ENCODE data around the gene NBL1.
"Not testable (repeated sequence)": the region's sequence is repeated elsewhere in the genome, so short reads cannot be mapped to it uniquely, and the experiment has no call there.

NBL1 gene

DNA sequence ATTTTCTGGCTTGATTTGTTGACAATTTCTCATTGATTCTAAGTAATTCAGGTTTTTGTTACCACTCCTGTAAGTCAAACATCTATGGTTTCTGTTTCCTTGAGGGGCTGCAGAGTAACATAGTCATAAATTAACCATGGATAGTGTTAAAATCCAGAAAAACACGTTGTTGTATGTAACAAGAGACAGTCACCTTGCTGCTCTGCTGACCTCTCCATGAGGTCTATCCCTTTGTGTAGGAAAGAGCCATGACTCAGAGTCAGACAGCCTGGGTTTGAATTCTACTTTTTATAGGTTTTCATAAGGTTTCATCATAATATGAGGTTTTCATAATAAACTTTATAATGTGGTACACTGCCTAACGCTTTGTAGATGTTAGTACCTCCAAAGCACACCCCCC lies 27.6 kb upstream of the NBL1 start:
- Mint-ChIP-seq H3K4me1 (ENCODE audit: low read depth) (peaks cover 32% of the 10 kb centered on the region), H3K27me3 (no peaks in the 10 kb centered on the region), H3K36me3 (peaks cover 2% of the 10 kb centered on the region), H3K9me3 (ENCODE audit: low read depth) (no peaks in the 10 kb centered on the region), H3K4me3 (no peak overlapping the region), H3K27ac (no peak overlapping the region)

DNA sequence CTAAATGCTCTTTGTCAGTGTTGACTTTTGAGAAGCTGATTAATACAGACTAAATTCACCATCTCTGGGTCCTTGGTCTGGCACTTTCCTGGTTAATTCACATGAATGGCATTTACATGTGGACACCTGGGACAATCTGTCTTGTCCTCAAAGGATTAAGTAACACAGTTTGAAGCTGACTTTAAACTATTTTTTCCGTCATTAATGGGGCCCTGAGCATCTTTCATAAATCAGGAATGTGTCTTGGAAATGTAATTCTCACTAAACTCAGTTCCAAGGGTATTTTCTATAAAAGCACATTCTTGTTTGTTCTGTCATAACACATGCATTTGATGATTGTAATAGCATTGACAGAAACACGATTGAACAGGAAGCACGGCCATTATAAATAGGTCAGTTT lies 26.7 kb upstream of the NBL1 start:
- Mint-ChIP-seq H3K27ac (no peak overlapping the region), H3K36me3 (peaks cover 4% of the 10 kb centered on the region), H3K9me3 (ENCODE audit: low read depth) (no peaks in the 10 kb centered on the region), H3K27me3 (no peaks in the 10 kb centered on the region), H3K4me3 (no peak overlapping the region), H3K4me1 (ENCODE audit: low read depth) (peaks cover 35% of the 10 kb centered on the region)

GRCh38 chr1:19618428-19618827 lies 25.7 kb upstream of the NBL1 start:
- Mint-ChIP-seq H3K27ac (no peak overlapping the region), H3K9me3 (ENCODE audit: low read depth) (no peaks in the 10 kb centered on the region), H3K36me3 (peaks cover 5% of the 10 kb centered on the region), H3K4me3 (no peak overlapping the region), H3K4me1 (ENCODE audit: low read depth) (peaks cover 30% of the 10 kb centered on the region), H3K27me3 (no peaks in the 10 kb centered on the region)

DNA sequence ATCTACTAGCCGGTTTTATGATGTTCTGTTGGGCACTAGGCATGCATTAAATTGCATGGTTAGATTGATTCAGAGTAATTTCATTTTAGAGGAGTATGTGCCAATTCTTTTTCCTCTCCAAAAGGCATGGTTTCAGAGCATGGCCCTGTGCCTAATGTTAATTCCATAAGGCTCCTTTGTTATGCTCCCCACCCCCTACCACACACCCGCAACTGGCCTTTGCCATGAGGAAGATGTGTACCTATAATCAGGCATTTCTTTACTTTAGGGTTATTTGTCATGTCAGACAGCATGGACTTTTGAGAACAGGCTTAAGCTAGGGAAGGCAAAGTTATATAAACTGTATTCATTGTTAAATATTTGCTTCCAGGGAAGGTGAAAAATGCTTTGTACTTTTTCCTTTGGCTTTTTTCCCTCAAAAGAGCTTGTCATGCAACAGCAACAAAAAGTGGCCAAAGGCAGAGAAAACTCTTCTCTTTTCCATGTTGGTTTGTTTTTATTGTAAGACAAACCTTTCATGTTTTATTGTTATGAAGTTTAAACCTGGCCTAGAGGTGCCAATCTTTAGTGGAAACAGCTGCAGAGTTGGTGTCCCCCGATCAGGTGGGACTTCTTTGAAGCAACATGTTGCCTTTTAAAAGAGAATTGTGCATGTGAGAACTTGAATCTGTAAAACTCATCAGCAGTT lies 24.3 kb upstream of the NBL1 start:
- H3K4me3 Mint-ChIP-seq: no peak overlapping the region
- peaks cover 8% of the 10 kb centered on the region for H3K36me3 Mint-ChIP-seq
- no peak overlapping the region for H3K27ac Mint-ChIP-seq

DNA sequence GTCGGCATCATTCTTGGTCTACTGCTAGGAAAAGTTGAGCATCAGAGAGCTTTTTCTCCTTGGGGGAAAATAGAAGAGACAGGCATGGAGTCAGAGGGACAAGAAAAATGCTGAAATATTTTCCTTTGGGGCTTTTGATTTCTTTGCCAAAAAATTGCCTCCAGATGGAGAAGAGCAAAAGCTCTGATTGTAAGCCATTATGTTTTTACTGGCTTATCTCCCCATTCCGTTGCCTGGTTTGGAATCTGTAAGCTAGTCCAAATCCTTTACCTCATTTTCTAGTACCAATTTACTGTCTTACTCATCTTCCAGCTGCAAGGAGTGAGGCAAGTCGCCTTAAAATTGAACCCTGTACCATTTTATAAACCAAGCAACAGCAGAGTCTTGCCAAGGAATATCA lies 23.3 kb upstream of the NBL1 start:
- Mint-ChIP-seq H3K36me3 (peaks cover 8% of the 10 kb centered on the region), H3K4me1 (ENCODE audit: low read depth) (peaks cover 23% of the 10 kb centered on the region), H3K4me3 (no peak overlapping the region), H3K27ac (no peak overlapping the region), H3K27me3 (no peaks in the 10 kb centered on the region), H3K9me3 (ENCODE audit: low read depth) (no peaks in the 10 kb centered on the region)

More for the DNA sequence above, 24.3 kb upstream of the NBL1 start:
- H3K4me1 Mint-ChIP-seq (ENCODE audit: low read depth): peaks cover 28% of the 10 kb centered on the region
- no peaks in the 10 kb centered on the region for H3K27me3 Mint-ChIP-seq
- H3K9me3 Mint-ChIP-seq (ENCODE audit: low read depth): no peaks in the 10 kb centered on the region

DNA sequence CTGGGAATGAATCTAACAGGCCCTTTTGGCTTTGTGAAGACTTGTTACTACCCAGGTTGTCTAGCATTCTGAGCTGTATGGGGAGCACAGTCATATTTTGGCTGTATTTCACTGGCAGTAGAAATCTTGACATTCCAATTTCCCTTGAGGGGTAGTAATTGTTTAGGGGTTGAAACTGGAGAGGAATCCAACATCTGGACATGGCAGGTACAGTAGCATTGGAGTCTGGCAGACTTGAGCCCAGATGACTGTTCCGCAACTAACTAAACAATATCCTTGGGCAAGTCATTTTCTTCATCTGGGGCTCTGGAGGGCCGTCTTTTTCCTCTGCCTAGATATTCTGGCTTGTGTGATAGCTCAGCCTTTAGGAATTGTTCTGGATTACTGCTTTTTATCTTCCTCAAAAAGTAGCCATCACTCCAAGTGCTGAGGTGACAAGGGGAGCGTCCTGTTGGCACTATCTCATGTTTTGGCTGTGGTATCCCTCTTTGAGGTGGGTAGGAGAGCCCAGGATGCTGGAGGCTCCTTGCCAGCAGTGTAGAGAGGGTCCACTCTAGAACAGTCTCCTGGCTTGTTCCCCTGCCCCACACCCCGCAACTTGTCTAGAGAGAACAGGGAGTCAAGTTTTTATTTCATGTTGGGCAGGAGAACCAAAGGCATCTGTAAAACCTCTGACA lies 22.7 kb upstream of the NBL1 start:
- H3K4me3 Mint-ChIP-seq: no peak overlapping the region
- H3K36me3 Mint-ChIP-seq: peaks cover 8% of the 10 kb centered on the region
- H3K27me3 Mint-ChIP-seq: no peaks in the 10 kb centered on the region
- peaks cover 20% of the 10 kb centered on the region for H3K4me1 Mint-ChIP-seq (ENCODE audit: low read depth)
- H3K9me3 Mint-ChIP-seq (ENCODE audit: low read depth): no peaks in the 10 kb centered on the region
- no peak overlapping the region for H3K27ac Mint-ChIP-seq

DNA sequence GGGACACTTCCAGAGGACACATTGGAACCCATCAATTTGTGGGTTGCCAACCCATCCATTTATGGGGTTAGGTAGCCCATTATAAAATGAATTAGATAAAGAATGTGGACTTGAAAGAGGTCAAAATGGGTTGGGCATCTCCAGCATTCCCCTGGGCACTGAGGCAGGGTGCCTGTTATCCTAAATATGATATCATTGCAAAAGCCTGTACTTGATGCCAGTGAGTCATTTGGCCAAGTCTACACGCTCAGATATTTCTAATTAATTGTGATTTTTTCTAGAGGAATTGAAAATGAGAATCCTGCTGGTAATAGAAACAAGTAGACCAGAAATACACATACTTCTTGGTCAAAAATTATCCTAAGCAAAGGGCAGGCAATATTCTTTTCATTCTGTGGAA lies 21.9 kb upstream of the NBL1 start:
- Mint-ChIP-seq H3K4me1 (ENCODE audit: low read depth) (peaks cover 20% of the 10 kb centered on the region), H3K36me3 (peaks cover 8% of the 10 kb centered on the region), H3K27me3 (no peaks in the 10 kb centered on the region), H3K27ac (no peak overlapping the region), H3K4me3 (no peak overlapping the region), H3K9me3 (ENCODE audit: low read depth) (no peaks in the 10 kb centered on the region)

DNA sequence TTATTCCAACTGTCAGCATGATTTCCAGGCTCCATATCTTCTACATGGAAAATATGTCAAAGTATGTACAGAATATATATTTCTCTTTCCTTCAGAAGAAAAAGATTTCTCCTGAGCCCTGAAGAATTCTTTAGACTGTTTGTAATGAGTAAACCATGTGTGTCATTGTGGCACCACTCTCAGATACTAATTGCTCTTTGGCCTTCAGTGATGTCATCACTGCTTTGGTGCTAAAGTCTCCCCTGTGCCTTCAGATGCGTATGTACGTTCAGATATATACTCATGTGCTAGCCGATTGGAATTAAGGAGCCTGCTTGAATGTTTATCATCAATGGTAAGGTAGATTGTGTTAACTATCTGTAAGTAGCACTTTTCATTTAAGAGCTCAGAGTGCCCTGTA lies 20.6 kb upstream of the NBL1 start:
- H3K9me3 Mint-ChIP-seq (ENCODE audit: low read depth): no peaks in the 10 kb centered on the region

DNA sequence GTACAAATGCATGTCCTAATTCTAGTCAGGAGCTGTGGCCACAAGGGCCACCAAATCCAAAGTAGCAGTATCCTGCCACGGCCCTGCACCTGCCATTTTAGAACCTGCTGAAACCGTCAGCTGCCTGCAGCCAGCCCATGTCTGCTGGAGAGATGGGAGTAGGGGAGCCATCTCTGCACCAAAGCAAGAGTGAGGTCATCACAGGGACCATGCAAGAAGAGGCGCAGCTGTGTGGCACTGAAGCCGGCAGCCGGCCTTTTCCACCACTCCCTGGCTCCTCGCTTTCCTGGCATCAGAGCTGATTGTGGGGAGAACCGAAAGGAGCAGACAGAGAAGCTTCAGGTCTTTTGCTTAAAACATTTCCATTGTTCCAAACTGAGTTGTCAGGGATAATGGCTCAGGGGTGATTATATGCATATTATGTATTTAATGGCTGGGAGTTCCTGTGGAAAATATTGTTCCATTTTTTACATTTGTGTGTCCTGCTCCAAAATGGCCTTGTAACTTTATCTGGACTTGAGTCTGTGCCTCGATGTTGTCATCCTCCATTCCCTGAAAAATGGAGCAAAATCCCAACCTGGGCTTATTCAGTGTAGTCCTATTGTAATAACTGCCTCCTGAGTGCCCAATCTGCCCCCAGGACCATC lies 18.7 kb upstream of the NBL1 start:
- Mint-ChIP-seq H3K27ac (no peak overlapping the region), H3K36me3 (peaks cover 8% of the 10 kb centered on the region), H3K4me1 (ENCODE audit: low read depth) (peaks cover 7% of the 10 kb centered on the region), H3K4me3 (no peak overlapping the region), H3K27me3 (no peaks in the 10 kb centered on the region), H3K9me3 (ENCODE audit: low read depth) (no peaks in the 10 kb centered on the region)

More for the DNA sequence above, 20.6 kb upstream of the NBL1 start:
- Mint-ChIP-seq H3K4me1 (ENCODE audit: low read depth) (peaks cover 20% of the 10 kb centered on the region), H3K4me3 (no peak overlapping the region), H3K27ac (no peak overlapping the region), H3K36me3 (peaks cover 8% of the 10 kb centered on the region), H3K27me3 (no peaks in the 10 kb centered on the region)

DNA sequence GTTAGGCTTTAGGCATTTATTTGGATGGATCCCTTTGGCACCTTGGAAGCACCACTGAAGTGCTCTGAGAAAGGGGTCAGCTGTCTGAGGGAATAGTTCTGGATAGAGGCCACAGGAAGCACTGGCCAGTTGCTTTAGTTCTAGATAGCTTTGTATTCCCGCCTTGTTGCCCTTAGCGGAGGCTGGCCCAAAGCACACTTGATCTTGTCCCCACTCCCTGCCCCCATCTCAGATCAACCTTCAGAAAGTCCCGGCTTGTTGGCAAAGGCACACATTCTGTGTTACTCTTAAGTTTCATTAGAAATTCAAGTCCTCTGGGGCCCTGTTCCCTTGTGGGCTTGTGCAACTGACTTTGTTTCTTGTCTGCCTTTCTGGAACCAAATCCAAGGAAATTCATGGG lies 15.2 kb upstream of the NBL1 start:
- Mint-ChIP-seq H3K4me3 (no peak overlapping the region), H3K4me1 (ENCODE audit: low read depth) (no peaks in the 10 kb centered on the region), H3K36me3 (peaks cover 2% of the 10 kb centered on the region), H3K27ac (no peak overlapping the region), H3K9me3 (ENCODE audit: low read depth) (no peaks in the 10 kb centered on the region), H3K27me3 (no peaks in the 10 kb centered on the region)

GRCh38 chr1:19629357-19629756 lies 14.8 kb upstream of the NBL1 start:
- H3K27me3 Mint-ChIP-seq: no peaks in the 10 kb centered on the region
- no peak overlapping the region for H3K27ac Mint-ChIP-seq
- peaks cover 2% of the 10 kb centered on the region for H3K36me3 Mint-ChIP-seq
- H3K4me3 Mint-ChIP-seq: no peak overlapping the region
- H3K9me3 Mint-ChIP-seq (ENCODE audit: low read depth): no peaks in the 10 kb centered on the region
- no peaks in the 10 kb centered on the region for H3K4me1 Mint-ChIP-seq (ENCODE audit: low read depth)

- H3K27ac Mint-ChIP-seq; H3K4me3 Mint-ChIP-seq; H3K4me1 Mint-ChIP-seq (ENCODE audit: low read depth); H3K9me3 Mint-ChIP-seq (ENCODE audit: low read depth); H3K36me3 Mint-ChIP-seq; H3K27me3 Mint-ChIP-seq: not testable (repeated sequence)
Observed at GRCh38 chr1:19630192-19630591, 13.9 kb upstream of the NBL1 start.

DNA sequence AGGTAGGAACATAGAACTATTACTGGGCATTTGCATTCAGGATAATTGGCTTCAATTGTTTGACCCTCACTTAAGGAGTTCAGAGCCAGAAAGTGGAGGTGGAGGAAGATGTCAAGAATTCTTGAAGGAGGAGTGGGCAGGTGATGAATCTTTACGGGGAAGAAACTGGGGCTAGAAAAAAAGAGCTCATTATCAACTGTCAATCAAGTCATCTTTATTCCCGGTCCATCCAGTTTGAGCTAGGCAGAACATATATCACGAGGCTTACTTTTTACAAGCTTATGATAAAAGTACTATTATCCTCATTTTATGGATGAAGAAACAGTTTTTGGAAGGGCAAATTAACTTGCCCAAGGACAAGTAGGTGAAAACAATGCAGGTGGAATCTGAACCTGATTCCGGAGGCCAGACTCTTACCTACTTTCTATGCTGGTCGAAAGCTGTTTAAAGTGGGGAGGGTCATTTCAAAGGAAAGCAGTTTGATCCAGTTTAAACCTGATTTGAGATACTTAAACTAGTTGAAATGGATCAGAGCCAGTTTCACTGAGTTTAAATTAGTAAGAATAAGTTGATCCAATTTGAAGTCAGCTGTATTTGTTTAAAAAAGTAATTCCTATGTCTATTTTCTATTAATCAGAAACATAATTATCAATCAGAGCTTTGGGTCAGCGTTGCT lies 13.3 kb upstream of the NBL1 start:
- Mint-ChIP-seq H3K27ac (no peak overlapping the region), H3K36me3 (peaks cover 2% of the 10 kb centered on the region), H3K27me3 (no peaks in the 10 kb centered on the region), H3K4me3 (no peak overlapping the region), H3K9me3 (ENCODE audit: low read depth) (no peaks in the 10 kb centered on the region), H3K4me1 (ENCODE audit: low read depth) (no peaks in the 10 kb centered on the region)

- H3K36me3 Mint-ChIP-seq: peaks cover 2% of the 10 kb centered on the region
- H3K9me3 Mint-ChIP-seq (ENCODE audit: low read depth): no peaks in the 10 kb centered on the region
- no peaks in the 10 kb centered on the region for H3K27me3 Mint-ChIP-seq
- H3K27ac Mint-ChIP-seq: no peak overlapping the region
- no peaks in the 10 kb centered on the region for H3K4me1 Mint-ChIP-seq (ENCODE audit: low read depth)
- no peak overlapping the region for H3K4me3 Mint-ChIP-seq
Observed at GRCh38 chr1:19632211-19632610, 11.9 kb upstream of the NBL1 start.

DNA sequence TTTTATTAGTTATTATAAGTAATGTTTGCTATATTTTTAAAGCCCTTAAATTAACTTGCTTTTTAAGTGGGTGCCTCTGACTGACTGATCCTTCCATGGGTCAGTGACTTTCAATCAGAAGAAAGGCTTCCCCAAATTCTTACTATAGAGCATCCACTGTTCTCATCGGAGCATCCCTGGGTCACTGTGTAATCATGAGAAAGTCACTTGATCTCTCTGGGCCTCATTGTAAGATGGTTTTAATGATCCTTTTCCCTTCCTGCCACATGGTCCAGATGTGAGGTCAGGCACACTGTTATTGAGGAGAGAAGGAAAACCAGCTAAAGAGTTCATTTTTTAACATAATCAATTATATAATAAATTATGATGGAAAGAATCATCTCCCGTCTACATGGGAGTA lies 11.0 kb upstream of the NBL1 start:
- no peak overlapping the region for H3K27ac Mint-ChIP-seq
- H3K9me3 Mint-ChIP-seq (ENCODE audit: low read depth): no peaks in the 10 kb centered on the region
- no peaks in the 10 kb centered on the region for H3K4me1 Mint-ChIP-seq (ENCODE audit: low read depth)
- no peaks in the 10 kb centered on the region for H3K27me3 Mint-ChIP-seq
- H3K36me3 Mint-ChIP-seq: peaks cover 2% of the 10 kb centered on the region
- no peak overlapping the region for H3K4me3 Mint-ChIP-seq
